H9 (cell line): ENCODE data around the gene GPD1L. TPM values are rescaled to one million over a fixed set of nuclear protein-coding genes. Genes with fewer than 3 reads are reported as not detected.

Experiments
- DNase-seq: peaks from one replicate; pipeline ENCODE4 v3.0.0-alpha.2; 2017
- H2AFZ ChIP-seq: one replicate; pipeline ENCODE4 v1.6.1; 2013; ENCODE audit warnings: mild to moderate bottlenecking, low read length, control low read depth, moderate library complexity
- H2AK5ac ChIP-seq: 2 replicates; pipeline ENCODE4 v1.6.1; 2013; ENCODE audit warnings: low read length, control low read depth, mixed read lengths; ENCODE audit not compliant: insufficient read length
- H2BK120ac ChIP-seq: one replicate; pipeline ENCODE4 v1.6.1; 2013; ENCODE audit warnings: low read depth, mild to moderate bottlenecking, low read length, control low read depth, inconsistent platforms; ENCODE audit not compliant: poor library complexity, severe bottlenecking
- H2BK12ac ChIP-seq: 2 replicates; pipeline ENCODE4 v1.6.1; 2013; ENCODE audit warnings: low read length, control low read depth, mixed read lengths, low read depth; ENCODE audit not compliant: insufficient read length
- H2BK15ac ChIP-seq: 2 replicates; pipeline ENCODE4 v1.6.1; 2013; ENCODE audit warnings: low read depth, low read length, control low read depth
- H2BK20ac ChIP-seq: one replicate; pipeline ENCODE4 v1.6.1; 2013; ENCODE audit warnings: low read depth, mild to moderate bottlenecking, low read length, control low read depth, inconsistent platforms; ENCODE audit not compliant: poor library complexity, severe bottlenecking
- H2BK5ac ChIP-seq: 2 replicates; pipeline ENCODE4 v1.6.1; 2013; ENCODE audit warnings: low read length, control low read depth, mixed read lengths; ENCODE audit not compliant: insufficient read length
- H3K14ac ChIP-seq: 2 replicates; pipeline ENCODE4 v1.6.1; 2013; ENCODE audit warnings: low read length, control low read depth; ENCODE audit not compliant: insufficient read depth
- H3K18ac ChIP-seq: 2 replicates; pipeline ENCODE4 v1.6.1; 2013; ENCODE audit warnings: low read depth, mild to moderate bottlenecking, mixed read lengths, low read length, control low read depth; ENCODE audit not compliant: insufficient read length
- H3K23ac ChIP-seq: 2 replicates; pipeline ENCODE4 v1.6.1; 2013; ENCODE audit warnings: low read length, control low read depth, mixed read lengths, low read depth; ENCODE audit not compliant: insufficient read length
- H3K23me2 ChIP-seq: 2 replicates; pipeline ENCODE4 v1.6.1; 2013; ENCODE audit warnings: low read depth, mild to moderate bottlenecking, mixed read lengths, low read length, control low read depth; ENCODE audit not compliant: insufficient read length, poor library complexity, severe bottlenecking
- H3K27ac ChIP-seq: 2 replicates; pipeline ENCODE4 v1.5.1; 2013; ENCODE audit warnings: low read length, control low read depth, mixed read lengths, low read depth; ENCODE audit not compliant: insufficient read length
- H3K27me3 ChIP-seq: 2 replicates; pipeline ENCODE4 v1.6.1; 2013; ENCODE audit warnings: low read length, control low read depth, inconsistent platforms; ENCODE audit not compliant: insufficient read depth
- H3K4ac ChIP-seq: 2 replicates; pipeline ENCODE4 v1.6.1; 2013; ENCODE audit warnings: low read depth, mild to moderate bottlenecking, control low read depth, inconsistent platforms, low read length, moderate library complexity
- H3K4me1 ChIP-seq: 2 replicates; pipeline ENCODE4 v1.6.1; 2013; ENCODE audit warnings: low read length, control low read depth, inconsistent platforms; ENCODE audit not compliant: insufficient read depth
- H3K4me2 ChIP-seq: 2 replicates; pipeline ENCODE4 v1.6.1; 2013; ENCODE audit warnings: low read length, control low read depth, mixed read lengths; ENCODE audit not compliant: insufficient read length, insufficient read depth
- H3K56ac ChIP-seq: 2 replicates; pipeline ENCODE4 v1.6.1; 2013; ENCODE audit warnings: low read depth, mild to moderate bottlenecking, mixed read lengths, low read length, control low read depth; ENCODE audit not compliant: insufficient read length
- H3K79me1 ChIP-seq: 2 replicates; pipeline ENCODE4 v1.6.1; 2013; ENCODE audit warnings: low read depth, mild to moderate bottlenecking, moderate library complexity, low read length, control low read depth, inconsistent platforms; ENCODE audit not compliant: insufficient read depth, poor library complexity, severe bottlenecking
- H3K79me2 ChIP-seq: 2 replicates; pipeline ENCODE4 v1.6.1; 2013; ENCODE audit warnings: low read length, control low read depth, inconsistent platforms; ENCODE audit not compliant: insufficient read depth
- H3K9ac ChIP-seq: 2 replicates; pipeline ENCODE4 v1.6.1; 2013; ENCODE audit warnings: low read length, control low read depth, mixed read lengths; ENCODE audit not compliant: insufficient read length; ENCODE audit errors: extremely low read depth
- H3K9me3 ChIP-seq: one replicate; pipeline ENCODE4 v1.6.1; 2013; ENCODE audit warnings: low read depth, low read length, inconsistent platforms; ENCODE audit not compliant: control insufficient read depth
- H3T11ph ChIP-seq: one replicate; pipeline ENCODE4 v1.6.1; 2013; ENCODE audit warnings: mild to moderate bottlenecking, low read length, control low read depth, inconsistent platforms
- H4K20me1 ChIP-seq: one replicate; pipeline ENCODE4 v1.6.1; 2013; ENCODE audit not compliant: control insufficient read depth, insufficient read length, insufficient read depth
- H4K5ac ChIP-seq: 2 replicates; pipeline ENCODE4 v1.6.1; 2013; ENCODE audit warnings: low read depth, mild to moderate bottlenecking, mixed read lengths, low read length, control low read depth; ENCODE audit not compliant: insufficient read length
- H4K8ac ChIP-seq: replicated peaks from 2 replicates; pipeline ENCODE4 v1.6.1; 2013; ENCODE audit warnings: low read length, control low read depth, mixed read lengths, low read depth; ENCODE audit not compliant: insufficient read length
- H4K91ac ChIP-seq: 2 replicates; pipeline ENCODE4 v1.6.1; 2013; ENCODE audit warnings: low read depth, mild to moderate bottlenecking, moderate library complexity, mixed read lengths, low read length, control low read depth; ENCODE audit not compliant: insufficient read length
- H3K27ac Mint-ChIP-seq, 3 experiments: 2 replicates in 2 of 3; 3 replicates in 1 of 3; pipeline ENCODE4 v1.8.0; 2020 to 2021; ENCODE audit warnings: mixed read lengths in 3 of 3, mild to moderate bottlenecking in 1 of 3, moderate library complexity in 1 of 3
- H3K27me3 Mint-ChIP-seq: 2 replicates; pipeline ENCODE4 v1.8.0; 2021; ENCODE audit warnings: low read depth, mild to moderate bottlenecking, moderate library complexity, mixed read lengths
- H3K36me3 Mint-ChIP-seq, 3 experiments: 2 replicates in 2 of 3; 3 replicates in 1 of 3; pipeline ENCODE4 v1.8.0; 2020 to 2021; ENCODE audit warnings: low read depth in 3 of 3, mixed read lengths in 3 of 3; ENCODE audit not compliant: insufficient read depth in 1 of 3
- H3K4me1 Mint-ChIP-seq, 2 experiments: 2 replicates each; pipeline ENCODE4 v1.8.0; 2020; ENCODE audit warnings: mixed read lengths in 2 of 2
- H3K4me3 Mint-ChIP-seq, 2 experiments: 2 replicates in 1 of 2; 3 replicates in 1 of 2; pipeline ENCODE4 v1.8.0; 2020 to 2021; ENCODE audit warnings: mild to moderate bottlenecking in 2 of 2, mixed read lengths in 2 of 2, moderate library complexity in 1 of 2
- H3K9me3 Mint-ChIP-seq, 2 experiments: 2 replicates in 1 of 2; 3 replicates in 1 of 2; pipeline ENCODE4 v1.8.0; 2020; ENCODE audit warnings: mild to moderate bottlenecking in 2 of 2, mixed read lengths in 2 of 2, moderate library complexity in 1 of 2
- CTCF ChIP-seq: fragments of 200-600 bp; sonication (generic); conservative IDR thresholded peaks from 3 replicates; pipeline ENCODE4 v1.8.0; 2021; ENCODE audit warnings: antibody characterized with exemption, mild to moderate bottlenecking
- WGBS: extraction: QIAGEN DNeasy Blood & Tissue Kit; methylation state at CpG from one replicate; pipeline ENCODE4 v1.1.7; 2013; ENCODE audit warnings: missing lambda C conversion rate, low lambda C conversion rate, mixed read lengths; ENCODE audit not compliant: insufficient read length; ENCODE audit errors: extremely low coverage; 5-methylcytosine and 5-hydroxymethylcytosine counted together
- total RNA-seq: library from RNA; stranded (reverse); gene quantifications from 2 replicates; pipeline ENCODE4 v1.2.1, GENCODE V29; 2021

The GPD1L gene
- total RNA-seq, 1 experiment from 2014 or later: 3.7 TPM

GRCh38 chr3:32102289-32102688 lies 4.1 kb upstream of the GPD1L start:
- Histone ChIP-seq H2AFZ (no peak overlapping the region), H3K18ac (no peak overlapping the region), H2BK5ac (no peak overlapping the region), H3K27ac (no peak overlapping the region), H3K27me3 (peaks cover 4% of the 10 kb centered on the region; the same call in 1 of the 2 replicates), H4K91ac (no peak overlapping the region), H3K23me2 (peaks cover 3% of the 10 kb centered on the region), H2BK20ac (no peak overlapping the region), H3K9me3 (peaks cover 25% of the 10 kb centered on the region), H3K56ac (no peak overlapping the region), H3K4ac (no peak overlapping the region), H3T11ph (no peak overlapping the region), H4K20me1 (no peaks in the 10 kb centered on the region), H2BK12ac (no peak overlapping the region), H2BK120ac (no peak overlapping the region), H3K14ac (no peak overlapping the region), H3K79me1 (no peaks in the 10 kb centered on the region), H2BK15ac (no peak overlapping the region), H3K9ac (no peak overlapping the region), H4K5ac (no peak overlapping the region), H2AK5ac (no peak overlapping the region), H3K79me2 (no peaks in the 10 kb centered on the region), H3K23ac (no peak overlapping the region), H4K8ac (no peak overlapping the region), H3K4me1 (no peaks in the 10 kb centered on the region), H3K4me2 (no peak overlapping the region)
- TF ChIP-seq CTCF: no peak
- H3K9me3 Mint-ChIP-seq: peaks cover 34 to 36% of the 10 kb centered on the region in 2 experiments
- DNase-seq: no peak
- peaks cover 11 to 25% (median 25%) of the 10 kb centered on the region in 3 experiments for H3K36me3 Mint-ChIP-seq
- peaks cover 7% of the 10 kb centered on the region in 2 experiments for H3K4me1 Mint-ChIP-seq
- no peak overlapping the region for H3K4me3 Mint-ChIP-seq
- H3K27me3 Mint-ChIP-seq: peaks cover 8% of the 10 kb centered on the region
- no peak overlapping the region for H3K27ac Mint-ChIP-seq
- no CpG with 5 or more reads among the region's 7 CpGs for WGBS
